Stimulated activated naive CD8-positive, alpha-beta T cell treated with anti-CD3 and anti-CD28 coated beads, Interleukin-15, amount 100 ng/mL, for 72 hours (primary cell): ENCODE measurements around the gene AQP12A.

Source experiments
- ATAC-seq: fragments of 150-1000 bp; cut with Tn5 transposase; 2 replicates; pipeline ENCODE4 v1.10.0; 2021; ENCODE audit warnings: mild to moderate bottlenecking, moderate library complexity
- DNase-seq, 2 donors: peaks; one replicate each; pipeline ENCODE4 v3.0.0; 2021 to 2022
- H3K27ac Mint-ChIP-seq, 2 donors: one replicate each; pipeline ENCODE4 v1.8.0; 2022; ENCODE audit warnings: mild to moderate bottlenecking in 2 of 2, mixed read lengths in 2 of 2, moderate library complexity in 2 of 2
- H3K27me3 Mint-ChIP-seq: one replicate; pipeline ENCODE4 v1.8.0; 2022; ENCODE audit warnings: mixed read lengths
- H3K4me1 Mint-ChIP-seq: one replicate; pipeline ENCODE4 v1.8.0; 2022; ENCODE audit warnings: mild to moderate bottlenecking, mixed read lengths
- H3K4me3 Mint-ChIP-seq, 2 donors: one replicate each; pipeline ENCODE4 v1.8.0; 2022; ENCODE audit warnings: mild to moderate bottlenecking in 2 of 2, mixed read lengths in 2 of 2, moderate library complexity in 1 of 2
- H3K9me3 Mint-ChIP-seq, 2 donors: one replicate each; pipeline ENCODE4 v1.8.0; 2022; ENCODE audit warnings: mixed read lengths in 2 of 2

The AQP12A gene

GRCh38 chr2:240707043-240707756 is 15.5 kb downstream of the AQP12A start:
- Mint-ChIP-seq H3K4me1 (peaks cover 17% of the 10 kb centered on the region), H3K4me3 (no peak overlapping the region), H3K27me3 (peaks cover 56% of the 10 kb centered on the region), H3K27ac (no peak overlapping the region), H3K9me3 (no peaks in the 10 kb centered on the region)
- DNase-seq (no peak), ATAC-seq (no peak)

GRCh38 chr2:240707821-240708220 is 16.2 kb downstream of the AQP12A start:
- Mint-ChIP-seq H3K9me3 (no peaks in the 10 kb centered on the region), H3K27ac (no peak overlapping the region), H3K27me3 (peaks cover 50% of the 10 kb centered on the region), H3K4me3 (no peak overlapping the region), H3K4me1 (peaks cover 17% of the 10 kb centered on the region)
- ATAC-seq (no peak), DNase-seq (no peak)

- Mint-ChIP-seq H3K27ac (no peak overlapping the region), H3K27me3 (peaks cover 44% of the 10 kb centered on the region), H3K4me1 (peaks cover 17% of the 10 kb centered on the region), H3K4me3 (no peak overlapping the region), H3K9me3 (no peaks in the 10 kb centered on the region)
- DNase-seq (no peak), ATAC-seq (no peak)
Observed at GRCh38 chr2:240708457-240708856, 16.8 kb downstream of the AQP12A start.

- ATAC-seq (no peak), DNase-seq (no peak)
- Mint-ChIP-seq H3K9me3 (no peaks in the 10 kb centered on the region), H3K4me3 (no peak overlapping the region), H3K4me1 (no peaks in the 10 kb centered on the region), H3K27me3 (peaks cover 17% of the 10 kb centered on the region), H3K27ac (peak overlapping the region in 1 of 2 donors; percentile 4)
Observed at GRCh38 chr2:240711296-240711695, 19.6 kb downstream of the AQP12A start.

GRCh38 chr2:240711701-240712100 is 20.0 kb downstream of the AQP12A start:
- H3K4me3 Mint-ChIP-seq = no peak overlapping the region
- no peaks in the 10 kb centered on the region for H3K9me3 Mint-ChIP-seq
- no peak overlapping the region for H3K27ac Mint-ChIP-seq
- DNase-seq (no peak), ATAC-seq (no peak)
- H3K4me1 Mint-ChIP-seq = no peaks in the 10 kb centered on the region
- peaks cover 16% of the 10 kb centered on the region for H3K27me3 Mint-ChIP-seq

GRCh38 chr2:240712121-240712520 is 20.5 kb downstream of the AQP12A start:
- ATAC-seq (no peak), DNase-seq (no peak)
- Mint-ChIP-seq H3K27me3 (peaks cover 15% of the 10 kb centered on the region), H3K9me3 (no peaks in the 10 kb centered on the region), H3K27ac (no peak overlapping the region), H3K4me3 (no peak overlapping the region), H3K4me1 (no peaks in the 10 kb centered on the region)

- no peak overlapping the region for H3K4me3 Mint-ChIP-seq
- H3K4me1 Mint-ChIP-seq = no peaks in the 10 kb centered on the region
- H3K9me3 Mint-ChIP-seq = no peaks in the 10 kb centered on the region
- DNase-seq (no peak), ATAC-seq (peak; percentile 28)
- peaks cover 4% of the 10 kb centered on the region for H3K27me3 Mint-ChIP-seq
- peak overlapping the region in 1 of 2 donors; percentile 79 for H3K27ac Mint-ChIP-seq
Observed at GRCh38 chr2:240713071-240713927, 21.6 kb downstream of the AQP12A start.

- H3K27me3 Mint-ChIP-seq = no peaks in the 10 kb centered on the region
- peak overlapping the region in 1 of 2 donors; percentile 79 for H3K27ac Mint-ChIP-seq
- peak; percentile 17 for ATAC-seq
- no peaks in the 10 kb centered on the region for H3K4me1 Mint-ChIP-seq
- no peaks in the 10 kb centered on the region for H3K9me3 Mint-ChIP-seq
- no peak for DNase-seq
- H3K4me3 Mint-ChIP-seq = no peak overlapping the region
Observed at GRCh38 chr2:240713928-240714746, 22.5 kb downstream of the AQP12A start.

GRCh38 chr2:240714747-240715725 is 23.4 kb downstream of the AQP12A start:
- Mint-ChIP-seq H3K4me1 (no peaks in the 10 kb centered on the region), H3K27me3 (no peaks in the 10 kb centered on the region), H3K27ac (no peak overlapping the region), H3K9me3 (no peaks in the 10 kb centered on the region), H3K4me3 (no peak overlapping the region)
- ATAC-seq (no peak), DNase-seq (no peak)

GRCh38 chr2:240716130-240716798 is 24.6 kb downstream of the AQP12A start:
- H3K4me3 Mint-ChIP-seq = no peak overlapping the region
- no peaks in the 10 kb centered on the region for H3K27me3 Mint-ChIP-seq
- no peaks in the 10 kb centered on the region for H3K9me3 Mint-ChIP-seq
- DNase-seq (no peak), ATAC-seq (no peak)
- H3K4me1 Mint-ChIP-seq = no peaks in the 10 kb centered on the region
- peak overlapping the region in 1 of 2 donors; percentile 38 for H3K27ac Mint-ChIP-seq

GRCh38 chr2:240717181-240717641 is 25.5 kb downstream of the AQP12A start:
- Mint-ChIP-seq H3K27me3 (no peaks in the 10 kb centered on the region), H3K4me3 (no peak overlapping the region), H3K4me1 (no peaks in the 10 kb centered on the region), H3K27ac (no peak overlapping the region), H3K9me3 (no peaks in the 10 kb centered on the region)
- DNase-seq (no peak), ATAC-seq (no peak)

- Mint-ChIP-seq H3K9me3 (no peaks in the 10 kb centered on the region), H3K4me1 (no peaks in the 10 kb centered on the region), H3K4me3 (no peak overlapping the region), H3K27me3 (no peaks in the 10 kb centered on the region), H3K27ac (no peak overlapping the region)
- ATAC-seq = no peak
- DNase-seq = no peak
Observed at GRCh38 chr2:240717681-240718581, 26.3 kb downstream of the AQP12A start.

GRCh38 chr2:240718896-240719490 is 27.3 kb downstream of the AQP12A start:
- Mint-ChIP-seq H3K27ac (no peak overlapping the region), H3K9me3 (no peaks in the 10 kb centered on the region), H3K27me3 (no peaks in the 10 kb centered on the region), H3K4me1 (no peaks in the 10 kb centered on the region), H3K4me3 (no peak overlapping the region)
- no peak for DNase-seq
- no peak for ATAC-seq
